Bronchial epithelial cell (primary cell): ENCODE results near the gene LRMDA. TPM values are rescaled to one million over a fixed set of nuclear protein-coding genes. Genes with fewer than 3 reads are reported as not detected.

Experiments
- DNase-seq: peaks from one replicate; pipeline ENCODE4 v3.0.0-alpha.2; 2010; ENCODE audit warnings: low read depth
- FAIRE-seq: peaks from 2 replicates; lab custom pipeline; 2011; peaks lifted over from hg19 to GRCh38; lab: Jason Lieb, UNC
- H3K27me3 ChIP-seq: 2 replicates; pipeline ENCODE4 v1.5.1; 2011; ENCODE audit warnings: low read length; ENCODE audit not compliant: control insufficient read depth, insufficient read depth
- H3K36me3 ChIP-seq: 2 replicates; pipeline ENCODE4 v1.5.1; 2011; ENCODE audit warnings: low read length; ENCODE audit not compliant: control insufficient read depth, insufficient read depth
- H3K4me3 ChIP-seq: 2 replicates; pipeline ENCODE4 v1.5.1; 2011; ENCODE audit warnings: mild to moderate bottlenecking, low read depth, low read length, control low read depth
- CTCF ChIP-seq: IDR thresholded peaks from 2 replicates; pipeline ENCODE4 v1.5.1; 2011; ENCODE audit warnings: mild to moderate bottlenecking, moderate library complexity, low read length, control low read depth, inconsistent platforms; ENCODE audit not compliant: insufficient read depth, severe bottlenecking
- total RNA-seq: library from RNA; depleted of rRNA; stranded (reverse); fragments of >200 nt; gene quantifications from 2 replicates; pipeline ENCODE4 v1.2.1, GENCODE V29; 2014

Gene LRMDA
- total RNA-seq, 1 donor from 2014 or later, result 1.6 TPM

GRCh38 chr10:76032700-76033039, 601.2 kb downstream of the LRMDA start:
- FAIRE-seq, result no peak
- Histone ChIP-seq H3K36me3 (no peaks in the 10 kb centered on the region), H3K27me3 (no peaks in the 10 kb centered on the region), H3K4me3 (no peak overlapping the region)
- no peak for DNase-seq
- TF ChIP-seq CTCF, result no peak

- peak; percentile 48 for DNase-seq
- FAIRE-seq, result no peak
- H3K27me3 ChIP-seq, result no peaks in the 10 kb centered on the region
- H3K36me3 ChIP-seq, result no peaks in the 10 kb centered on the region
- H3K4me3 ChIP-seq, result no peak overlapping the region
- TF ChIP-seq CTCF, result peak; percentile 19
Measured at GRCh38 chr10:76033457-76034196, 602.2 kb downstream of the LRMDA start.

DNA sequence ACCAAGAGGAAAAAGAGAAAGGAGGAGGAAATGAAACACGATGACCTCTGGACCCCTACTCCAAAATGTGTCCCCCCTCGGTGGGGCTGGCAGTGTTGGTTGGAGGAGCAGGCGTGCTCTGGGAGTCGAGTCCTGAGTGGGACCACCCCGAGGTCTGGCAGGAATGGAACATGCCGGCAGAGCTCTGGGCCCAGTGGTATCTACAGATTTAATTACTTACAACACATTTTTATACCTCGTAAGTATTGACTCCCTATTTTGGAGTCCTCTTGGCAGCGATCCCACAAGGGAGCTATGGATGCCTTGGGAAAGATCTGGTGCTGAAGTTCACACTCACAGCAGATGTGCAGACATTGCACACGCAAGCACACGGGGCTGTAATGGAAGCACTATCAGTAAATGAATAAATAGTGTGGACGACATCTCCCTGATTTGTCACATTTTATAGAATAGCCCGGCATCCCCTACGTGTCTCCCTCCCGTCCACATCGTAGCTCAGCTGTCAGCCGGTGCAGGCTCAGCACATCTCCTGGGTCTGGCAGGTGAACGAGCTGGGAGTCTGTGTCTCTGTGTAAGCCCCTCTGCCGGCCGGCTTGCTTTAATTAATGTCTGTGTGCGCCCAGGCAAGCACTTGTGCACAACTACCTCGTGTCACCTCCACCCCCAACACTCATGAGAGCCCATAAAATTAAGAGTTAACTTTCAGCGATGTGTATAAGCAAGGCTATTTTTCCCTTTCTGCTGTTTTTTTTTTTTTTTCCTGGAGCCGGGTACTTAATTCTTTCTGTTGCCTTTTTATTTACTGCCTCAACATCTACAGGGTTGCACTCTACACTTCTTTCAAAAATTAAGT, 603.2 kb downstream of the LRMDA start:
- FAIRE-seq (peak; percentile 68), DNase-seq (no peak)
- TF ChIP-seq CTCF, result no peak
- no peak overlapping the region for H3K4me3 ChIP-seq
- H3K36me3 ChIP-seq, result no peaks in the 10 kb centered on the region
- H3K27me3 ChIP-seq, result no peaks in the 10 kb centered on the region

DNA sequence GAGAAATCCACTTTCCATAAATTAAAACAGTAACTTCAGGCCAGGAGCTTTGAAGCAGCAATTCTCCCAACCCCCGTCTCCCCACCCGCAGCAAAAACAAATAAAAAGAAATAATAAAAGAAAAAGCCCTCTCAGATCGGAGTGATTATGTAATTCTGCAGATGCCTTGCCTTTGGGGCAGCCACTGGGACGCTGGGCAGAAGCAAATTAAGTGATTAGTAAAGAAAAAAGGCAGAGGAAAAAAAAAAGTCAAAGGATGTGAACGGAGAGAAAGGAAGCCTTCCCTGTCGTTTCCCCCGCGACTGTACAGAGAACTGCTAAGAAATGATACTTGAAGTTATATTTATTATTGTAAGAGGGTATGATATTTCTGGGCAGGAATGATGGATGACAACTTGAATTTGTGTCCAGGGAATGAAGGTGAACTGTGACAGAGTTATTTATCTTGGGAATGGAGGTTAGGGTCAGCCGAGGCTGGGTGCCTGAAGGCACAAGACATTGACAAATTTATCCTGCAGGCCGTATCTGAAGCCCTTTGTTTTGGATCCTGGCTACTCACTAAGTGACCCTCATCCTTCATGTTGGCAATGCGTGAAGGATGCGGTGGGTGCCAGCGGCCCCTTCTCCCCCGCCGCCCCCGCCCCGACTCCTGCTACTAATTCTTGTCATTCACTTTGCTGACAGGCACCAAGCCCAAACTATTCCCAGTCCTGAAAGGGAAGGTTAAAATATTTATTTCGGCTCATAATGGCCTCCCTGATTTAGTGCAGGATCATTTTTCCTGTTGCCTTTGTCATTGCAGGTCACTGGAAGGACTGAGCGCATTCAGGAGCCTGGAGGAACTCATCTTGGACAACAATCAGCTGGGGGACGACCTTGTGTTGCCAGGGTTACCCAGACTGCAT, 604.0 kb downstream of the LRMDA start:
- FAIRE-seq (no peak), DNase-seq (no peak)
- no peak overlapping the region for H3K4me3 ChIP-seq
- no peaks in the 10 kb centered on the region for H3K27me3 ChIP-seq
- H3K36me3 ChIP-seq, result no peaks in the 10 kb centered on the region
- TF ChIP-seq CTCF, result no peak

GRCh38 chr10:76036111-76036940, 604.9 kb downstream of the LRMDA start:
- no peak for FAIRE-seq
- Histone ChIP-seq H3K4me3 (no peak overlapping the region), H3K27me3 (no peaks in the 10 kb centered on the region), H3K36me3 (no peaks in the 10 kb centered on the region)
- DNase-seq, result peak; percentile 50
- TF ChIP-seq CTCF, result peak; percentile 87
